Smooth muscle cell of the brain vasculature (primary cell): ENCODE data around the gene FAM50B.

ENCODE experiments used
- DNase-seq: peaks from one replicate; pipeline ENCODE4 v3.0.0-alpha.2; 2012; ENCODE audit warnings: low read depth, low spot score

The FAM50B gene

DNA sequence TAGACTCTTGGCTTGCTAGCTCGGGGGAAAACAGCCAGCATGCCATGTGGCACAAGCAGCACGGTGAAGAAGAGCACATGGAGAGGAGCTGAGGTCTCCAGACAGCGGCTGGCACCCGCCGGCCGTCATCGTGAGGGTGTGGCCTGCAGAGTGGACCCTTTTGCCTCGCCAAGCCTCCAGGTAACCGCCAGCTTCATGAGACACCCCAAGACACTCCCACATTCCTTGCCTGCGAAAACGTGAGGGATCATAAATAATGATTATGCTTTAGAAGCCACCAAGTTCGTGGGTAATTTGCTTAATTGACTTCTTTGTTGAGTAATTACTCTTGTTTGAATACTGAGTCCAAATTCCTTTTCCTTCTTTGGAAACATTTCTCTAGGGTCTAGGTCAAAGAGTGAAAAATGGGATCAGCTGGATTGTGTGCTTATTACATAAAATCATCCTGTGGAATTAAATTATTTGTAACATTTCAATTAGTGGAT, 23.2 kb downstream of the FAM50B start:
- DNase-seq: no peak

- DNase-seq: no peak
Measured at GRCh38 chr6:3873051-3873450, 23.9 kb downstream of the FAM50B start.

DNA sequence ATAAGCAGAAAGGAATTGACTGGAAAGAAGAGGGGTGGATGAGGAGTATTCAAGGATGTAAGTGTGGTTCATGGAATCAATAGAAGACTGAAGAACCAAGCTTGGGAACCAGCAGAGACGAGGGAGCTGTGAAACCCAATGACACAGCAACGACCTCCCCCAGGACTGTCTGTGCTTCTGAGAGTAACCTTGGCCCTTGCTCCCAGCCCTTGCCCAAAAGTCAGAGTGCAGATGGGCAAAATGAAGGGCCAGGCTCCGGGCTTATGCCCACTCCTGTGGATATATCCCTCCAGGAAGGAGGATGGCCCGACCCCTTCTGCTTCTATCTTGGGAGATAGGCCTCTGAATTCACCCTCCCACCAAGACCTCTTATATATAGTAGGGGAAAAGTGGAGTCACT, 24.9 kb downstream of the FAM50B start:
- no peak for DNase-seq

- no peak for DNase-seq
Measured at GRCh38 chr6:3875486-3875885, 26.3 kb downstream of the FAM50B start.

DNA sequence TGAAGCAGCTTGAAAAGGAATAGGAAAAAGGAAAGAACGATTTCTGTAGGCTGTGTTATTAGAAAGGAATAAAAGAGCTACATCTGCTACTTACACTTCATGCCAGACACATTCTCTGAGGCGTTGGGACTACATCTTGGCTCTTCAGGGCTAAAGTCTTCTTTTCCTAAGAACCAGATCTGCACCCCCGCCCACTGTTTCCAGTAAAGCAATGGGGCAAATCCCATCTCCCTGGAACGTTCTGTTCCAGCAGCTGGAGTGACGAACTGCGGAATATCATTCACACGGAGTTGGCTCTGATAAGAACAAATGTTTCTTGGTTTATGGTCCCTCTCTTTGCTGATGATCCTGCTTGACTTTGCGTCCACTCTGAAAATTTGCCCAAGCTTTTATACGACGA, 26.9 kb downstream of the FAM50B start:
- DNase-seq: no peak

- DNase-seq: no peak
Measured at GRCh38 chr6:3876866-3877265, 27.7 kb downstream of the FAM50B start.

DNA sequence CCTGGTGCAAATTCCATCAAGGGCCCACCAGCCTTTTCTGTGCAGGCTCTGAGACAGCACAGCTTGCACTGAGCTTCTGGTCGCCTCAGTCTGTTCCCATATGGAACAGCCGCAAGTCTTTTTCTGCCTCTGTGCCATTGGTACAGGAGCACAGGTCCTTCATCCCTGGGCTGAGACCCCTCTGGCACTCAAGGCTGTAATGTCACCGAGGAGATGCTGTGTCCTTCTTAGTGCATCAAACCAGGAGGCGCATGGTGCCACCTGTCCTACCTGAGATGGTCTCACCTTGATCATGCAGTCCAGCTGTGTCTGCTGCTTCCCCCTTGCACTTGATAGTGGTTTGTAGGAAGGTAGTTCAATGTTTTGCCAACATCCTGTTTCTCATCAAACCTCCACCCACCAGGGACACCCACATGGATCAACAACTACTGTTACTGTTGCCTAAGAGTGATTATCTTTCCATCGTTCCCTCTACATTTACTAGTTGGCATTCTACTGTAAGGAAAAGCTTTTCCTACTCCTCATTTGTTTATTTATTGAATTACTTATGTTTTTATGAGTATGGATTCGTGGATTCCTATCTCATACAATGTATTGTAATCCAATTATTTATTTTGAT, 29.0 kb downstream of the FAM50B start:
- DNase-seq: no peak

GRCh38 chr6:3879194-3879952, 30.2 kb downstream of the FAM50B start:
- DNase-seq: no peak

DNA sequence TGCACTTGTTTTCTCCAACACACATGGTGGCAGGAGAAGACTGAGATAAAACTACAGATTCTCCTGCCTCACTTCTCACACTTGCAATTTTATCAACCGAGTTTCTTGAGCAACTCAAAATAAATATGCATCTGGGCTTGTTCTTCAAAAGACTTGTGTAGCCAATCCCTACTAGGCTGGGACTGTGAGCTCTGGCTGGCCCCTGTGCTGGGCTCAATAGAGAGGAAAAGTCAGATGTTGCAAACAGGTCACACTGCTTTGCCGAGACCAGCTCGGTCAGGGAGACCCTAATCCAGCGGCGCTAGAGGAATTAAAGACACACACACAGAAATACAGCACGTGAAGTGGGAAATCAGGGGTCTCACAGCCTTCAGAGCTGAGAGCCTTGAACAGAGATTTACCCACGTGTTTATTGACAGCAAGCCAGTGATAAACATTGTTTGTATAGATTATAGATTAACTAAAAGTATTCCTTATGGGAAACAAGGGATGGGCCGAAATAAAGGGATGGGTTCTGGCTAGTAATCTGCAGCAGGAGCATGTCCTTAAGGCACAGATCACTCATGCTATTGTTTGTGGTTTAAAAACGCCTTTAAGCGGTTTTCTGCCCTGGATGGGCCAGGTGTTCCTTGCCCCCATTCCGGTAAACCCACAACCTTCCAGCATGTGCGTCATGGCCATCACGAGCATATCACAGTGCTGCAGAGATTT, 32.7 kb downstream of the FAM50B start:
- no peak for DNase-seq

DNA sequence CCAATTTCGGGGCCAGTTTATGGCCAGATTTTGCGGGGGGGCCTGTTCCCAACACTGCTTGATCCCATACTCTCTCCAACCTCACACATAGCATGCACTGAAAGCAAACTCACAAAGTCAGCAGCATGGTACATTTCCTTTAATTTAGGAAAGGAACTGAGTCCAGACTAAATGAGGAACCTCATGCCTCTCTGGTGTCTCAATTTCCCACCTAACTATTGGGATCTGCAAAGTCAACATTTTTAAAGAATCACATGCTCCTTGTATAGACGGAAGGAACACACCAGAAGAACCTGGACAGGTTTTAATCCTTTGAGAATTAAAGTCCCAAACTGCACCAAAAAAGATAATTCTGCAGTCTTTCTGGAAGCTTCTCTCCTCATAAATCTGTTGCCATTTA, 33.3 kb downstream of the FAM50B start:
- no peak for DNase-seq

GRCh38 chr6:3882866-3883265, 33.7 kb downstream of the FAM50B start:
- DNase-seq: no peak

DNA sequence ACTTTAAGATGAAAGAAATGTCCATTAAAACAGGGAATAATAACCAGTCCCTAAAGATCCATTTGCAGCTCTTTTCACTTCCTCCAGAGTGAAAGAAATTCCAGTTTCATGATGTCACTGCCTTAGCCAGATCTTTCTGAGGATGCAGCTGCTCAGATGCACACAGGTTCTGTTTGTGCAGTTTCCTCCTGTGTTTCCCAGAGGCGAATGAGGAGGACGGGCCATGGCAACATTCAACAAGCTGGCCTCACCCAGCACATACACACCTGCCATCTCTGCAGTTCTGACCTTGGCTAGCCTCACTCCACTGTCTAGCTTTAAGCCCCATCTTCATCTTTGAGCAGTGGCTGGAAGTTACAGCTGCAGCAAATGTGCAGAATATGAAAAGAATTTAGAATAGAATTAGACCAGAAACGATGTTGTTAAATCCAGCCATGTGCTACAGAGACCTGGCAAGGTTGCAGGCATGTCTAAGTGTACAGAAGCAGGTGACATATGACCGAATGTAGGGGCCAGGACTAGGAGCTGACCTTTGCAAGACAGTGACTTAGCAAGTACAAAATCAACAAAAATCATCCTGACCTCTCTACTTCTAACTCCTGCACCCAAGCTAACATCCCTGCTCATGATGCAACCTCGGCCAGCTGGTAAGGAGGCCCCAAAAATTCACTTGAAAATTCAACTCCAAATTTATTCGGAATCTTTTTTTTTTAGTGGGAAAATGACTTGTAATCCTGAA, 35.0 kb downstream of the FAM50B start:
- DNase-seq: no peak

- no peak for DNase-seq
Measured at GRCh38 chr6:3885262-3886036, 36.3 kb downstream of the FAM50B start.

DNA sequence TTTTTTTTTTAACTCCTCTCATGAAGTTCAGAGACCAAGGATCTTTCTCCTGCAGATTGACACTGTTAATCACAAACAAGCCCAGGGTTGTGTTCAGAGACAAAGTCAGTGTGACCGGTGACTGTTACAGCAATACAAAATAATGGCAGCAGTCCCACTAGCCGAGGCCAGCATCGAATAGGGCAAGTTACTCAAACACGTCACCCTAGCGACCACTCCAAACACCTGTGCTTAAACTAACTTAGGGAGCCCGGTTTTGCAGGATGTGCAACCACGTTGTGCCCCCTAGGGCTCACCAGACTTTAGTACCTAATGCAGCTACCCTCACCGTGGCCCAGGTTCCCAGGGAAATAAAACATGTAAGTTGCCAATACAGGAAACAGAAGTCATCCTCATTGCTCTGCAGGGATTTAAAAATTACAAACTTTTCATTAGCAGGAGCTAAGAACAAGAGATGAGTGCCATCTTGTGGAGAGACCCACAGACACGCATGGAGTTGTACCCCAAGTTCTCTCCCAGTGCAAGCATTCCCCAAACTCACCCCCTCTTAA, 38.1 kb downstream of the FAM50B start:
- no peak for DNase-seq

DNA sequence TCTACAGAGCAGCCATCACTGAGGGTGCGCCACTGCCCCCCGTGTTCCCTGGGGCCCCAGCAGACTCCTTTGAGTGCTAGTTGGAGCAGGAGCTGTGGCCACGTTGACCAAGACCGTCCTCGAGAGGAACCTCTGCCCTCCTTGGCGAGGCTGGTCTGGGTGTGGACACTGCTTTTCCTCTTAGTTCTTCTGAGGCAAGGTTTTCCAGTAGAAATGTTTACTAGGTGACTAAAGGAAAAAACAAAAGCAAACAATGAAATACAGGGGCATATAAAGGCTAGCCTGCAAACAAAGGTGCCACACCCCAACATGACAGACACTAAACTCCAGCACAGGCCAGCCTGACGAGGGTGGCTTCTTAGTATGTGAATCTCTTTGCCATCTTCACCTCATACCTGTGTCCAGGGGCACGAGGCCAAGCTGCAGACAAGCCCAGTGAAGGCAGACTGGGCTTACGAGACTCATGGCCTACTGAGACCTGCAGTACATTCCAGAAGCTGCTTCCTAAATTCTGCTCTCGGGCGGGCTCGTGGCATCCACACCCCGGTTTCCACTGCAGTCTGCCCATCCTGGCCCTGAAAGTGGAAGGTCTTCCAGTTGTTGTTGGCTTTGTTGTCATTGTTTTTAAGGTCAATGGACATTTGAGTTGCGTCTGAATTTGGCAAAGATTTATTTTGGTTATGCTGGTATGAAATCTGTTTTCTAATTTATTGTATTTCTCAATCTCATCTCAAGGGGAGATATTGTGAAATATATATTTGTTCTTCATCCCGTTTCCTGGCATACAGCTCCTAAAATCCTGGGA, 39.2 kb downstream of the FAM50B start:
- DNase-seq: no peak

DNA sequence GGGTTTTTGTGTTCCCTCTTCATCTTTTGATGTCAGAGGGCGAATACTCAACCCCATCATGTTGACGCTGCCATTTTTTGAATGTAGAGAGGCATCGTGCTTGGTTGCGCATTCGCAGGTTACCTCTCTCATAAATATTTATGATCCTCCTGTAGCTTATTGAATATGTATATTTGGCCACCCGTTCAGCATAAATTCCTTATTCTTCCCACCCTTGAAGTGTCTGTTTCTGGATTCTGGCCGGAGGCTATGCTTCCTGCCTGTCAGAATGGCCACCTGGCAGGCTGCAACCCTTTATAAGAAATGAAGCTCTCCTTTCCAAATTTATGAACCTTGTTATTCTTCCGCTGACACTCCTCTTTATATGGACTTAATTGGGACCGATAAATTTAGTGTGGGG, 40.9 kb downstream of the FAM50B start:
- DNase-seq: no peak

- DNase-seq: no peak
Measured at GRCh38 chr6:3891883-3892282, 42.7 kb downstream of the FAM50B start.

DNA sequence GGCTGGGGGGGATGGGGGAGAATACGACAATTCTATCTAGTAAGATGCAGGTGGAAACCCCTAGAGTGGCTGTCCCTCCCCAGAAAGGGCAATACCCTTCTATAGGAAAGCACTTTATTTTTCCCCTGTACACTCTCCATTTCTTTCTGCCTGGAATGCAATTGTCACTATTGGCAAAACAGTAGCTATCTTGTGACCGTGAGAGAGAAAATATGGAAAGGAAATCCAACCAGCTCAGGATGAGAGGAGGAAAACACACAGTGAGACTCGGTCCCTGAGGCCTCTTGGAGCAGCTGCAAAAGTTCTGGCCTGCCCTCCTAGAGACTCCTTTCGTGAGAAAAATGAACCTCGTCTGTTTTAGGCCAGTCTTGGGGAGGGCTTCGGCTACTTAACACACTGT, 43.4 kb downstream of the FAM50B start:
- no peak for DNase-seq

- no peak for DNase-seq
Measured at GRCh38 chr6:3893487-3893886, 44.3 kb downstream of the FAM50B start.

GRCh38 chr6:3893917-3894316, 44.7 kb downstream of the FAM50B start:
- no peak for DNase-seq
